Ascending aorta (tissue), 2 donors: ENCODE measurements around the gene SLC4A11. TPM values are rescaled to one million over a fixed set of nuclear protein-coding genes. Genes with fewer than 3 reads are reported as not detected.

ENCODE experiments used
- DNase-seq, 2 donors: peaks; one replicate each; pipeline ENCODE4 v3.0.0-alpha.2; 2019; ENCODE audit warnings: low spot score in 2 of 2
- H3K27ac ChIP-seq, 2 donors: fragments of 200-600 bp; sonication (generic); one replicate each; pipeline ENCODE4 v1.5.1; 2016 to 2017; ENCODE audit warnings: mild to moderate bottlenecking in 1 of 2
- H3K27me3 ChIP-seq: fragments of 200-600 bp; sonication (generic); one replicate; pipeline ENCODE4 v1.5.1; 2017
- H3K36me3 ChIP-seq, 2 donors: fragments of 200-600 bp; sonication (generic); one replicate each; pipeline ENCODE4 v1.5.1; 2016
- H3K4me1 ChIP-seq, 2 donors: fragments of 200-600 bp; sonication (generic); one replicate each; pipeline ENCODE4 v1.5.1; 2016 to 2017; ENCODE audit warnings: mild to moderate bottlenecking in 1 of 2
- H3K4me3 ChIP-seq, 2 donors: fragments of 200-600 bp; sonication (generic); one replicate each; pipeline ENCODE4 v1.5.1; 2016 to 2017; ENCODE audit warnings: mild to moderate bottlenecking in 1 of 2
- H3K9me3 ChIP-seq, 2 donors: fragments of 200-600 bp; sonication (generic); one replicate each; pipeline ENCODE4 v1.5.1; 2016
- intact Hi-C: fragments of 100-400 bp; cut with DNase I; formaldehyde crosslinking; loops from one replicate; pipeline ENCODE4 v1.15.1; 2023
- total RNA-seq: library from RNA; depleted of rRNA; stranded (reverse); fragments of >200 nt; gene quantifications from one replicate; pipeline ENCODE4 v1.1.0, GENCODE V29; 2016
- TF ChIP-seq, protein P1 (sequence below), 3 experiments: fragments of 200-600 bp in 2 of 3; fragments of 450-650 bp in 1 of 3; sonication (generic) in 2 of 3; IDR thresholded peaks; one replicate each; pipeline ENCODE4 v1.5.1; 2016 to 2019; ENCODE audit warnings: antibody characterized with exemption in 3 of 3, mild to moderate bottlenecking in 1 of 3, moderate library complexity in 1 of 3

Gene SLC4A11
- total RNA-seq, 1 donor from 2014 or later, result 1.6 TPM

DNA sequence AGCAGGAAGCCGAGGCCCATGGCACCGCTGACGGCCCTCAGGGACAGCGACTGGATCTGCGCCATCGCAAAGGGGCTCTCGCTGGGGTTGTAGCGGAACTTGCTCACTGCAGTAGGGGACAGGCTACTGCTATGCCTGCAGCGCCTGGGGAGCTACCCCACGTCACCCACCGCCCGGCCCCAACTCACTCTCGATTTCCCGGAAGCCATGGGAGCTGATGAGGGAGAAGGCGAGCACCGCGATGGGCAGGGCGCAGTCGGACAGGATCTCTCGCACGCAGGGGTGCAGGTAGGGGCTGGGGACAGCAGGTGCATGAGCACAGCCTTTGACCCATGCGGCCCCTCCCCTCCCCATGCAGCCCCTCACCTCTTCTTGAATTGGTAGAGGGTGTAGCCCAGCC lies 9.8 kb downstream of the SLC4A11 start:
- no peaks in the 10 kb centered on the region for H3K4me1 ChIP-seq
- DNase-seq, result no peak
- no peaks in the 10 kb centered on the region for H3K27me3 ChIP-seq
- intact Hi-C loops, result no loop called here
- no peaks in the 10 kb centered on the region for H3K36me3 ChIP-seq
- H3K9me3 ChIP-seq, result no peaks in the 10 kb centered on the region
- no peak overlapping the region for H3K4me3 ChIP-seq
- TF ChIP-seq, protein P1, sequence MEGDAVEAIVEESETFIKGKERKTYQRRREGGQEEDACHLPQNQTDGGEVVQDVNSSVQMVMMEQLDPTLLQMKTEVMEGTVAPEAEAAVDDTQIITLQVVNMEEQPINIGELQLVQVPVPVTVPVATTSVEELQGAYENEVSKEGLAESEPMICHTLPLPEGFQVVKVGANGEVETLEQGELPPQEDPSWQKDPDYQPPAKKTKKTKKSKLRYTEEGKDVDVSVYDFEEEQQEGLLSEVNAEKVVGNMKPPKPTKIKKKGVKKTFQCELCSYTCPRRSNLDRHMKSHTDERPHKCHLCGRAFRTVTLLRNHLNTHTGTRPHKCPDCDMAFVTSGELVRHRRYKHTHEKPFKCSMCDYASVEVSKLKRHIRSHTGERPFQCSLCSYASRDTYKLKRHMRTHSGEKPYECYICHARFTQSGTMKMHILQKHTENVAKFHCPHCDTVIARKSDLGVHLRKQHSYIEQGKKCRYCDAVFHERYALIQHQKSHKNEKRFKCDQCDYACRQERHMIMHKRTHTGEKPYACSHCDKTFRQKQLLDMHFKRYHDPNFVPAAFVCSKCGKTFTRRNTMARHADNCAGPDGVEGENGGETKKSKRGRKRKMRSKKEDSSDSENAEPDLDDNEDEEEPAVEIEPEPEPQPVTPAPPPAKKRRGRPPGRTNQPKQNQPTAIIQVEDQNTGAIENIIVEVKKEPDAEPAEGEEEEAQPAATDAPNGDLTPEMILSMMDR (IDR thresholded peaks at IDR 0.05), result no peak
- H3K27ac ChIP-seq, result no peak overlapping the region

DNA sequence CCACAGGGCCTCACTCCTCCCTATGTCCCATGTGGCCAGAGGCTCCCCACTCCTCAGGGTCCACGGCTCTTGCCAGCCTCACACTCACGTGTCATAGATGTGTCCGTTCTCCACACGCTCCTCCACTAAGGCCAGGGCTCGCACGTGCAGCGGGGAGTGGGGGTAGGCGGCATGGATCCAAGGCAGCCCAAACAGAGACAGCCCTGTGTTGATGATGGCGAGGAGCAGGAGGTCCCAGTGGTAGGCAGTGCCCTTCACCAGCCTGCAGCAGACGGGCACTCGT lies 10.3 kb downstream of the SLC4A11 start:
- no peaks in the 10 kb centered on the region for H3K4me1 ChIP-seq
- TF ChIP-seq, protein P1 (IDR thresholded peaks at IDR 0.05), result no peak
- no peaks in the 10 kb centered on the region for H3K36me3 ChIP-seq
- no peak overlapping the region for H3K27ac ChIP-seq
- DNase-seq, result no peak
- no peaks in the 10 kb centered on the region for H3K27me3 ChIP-seq
- intact Hi-C loops, result no loop called here
- H3K9me3 ChIP-seq, result no peaks in the 10 kb centered on the region
- H3K4me3 ChIP-seq, result no peak overlapping the region

DNA sequence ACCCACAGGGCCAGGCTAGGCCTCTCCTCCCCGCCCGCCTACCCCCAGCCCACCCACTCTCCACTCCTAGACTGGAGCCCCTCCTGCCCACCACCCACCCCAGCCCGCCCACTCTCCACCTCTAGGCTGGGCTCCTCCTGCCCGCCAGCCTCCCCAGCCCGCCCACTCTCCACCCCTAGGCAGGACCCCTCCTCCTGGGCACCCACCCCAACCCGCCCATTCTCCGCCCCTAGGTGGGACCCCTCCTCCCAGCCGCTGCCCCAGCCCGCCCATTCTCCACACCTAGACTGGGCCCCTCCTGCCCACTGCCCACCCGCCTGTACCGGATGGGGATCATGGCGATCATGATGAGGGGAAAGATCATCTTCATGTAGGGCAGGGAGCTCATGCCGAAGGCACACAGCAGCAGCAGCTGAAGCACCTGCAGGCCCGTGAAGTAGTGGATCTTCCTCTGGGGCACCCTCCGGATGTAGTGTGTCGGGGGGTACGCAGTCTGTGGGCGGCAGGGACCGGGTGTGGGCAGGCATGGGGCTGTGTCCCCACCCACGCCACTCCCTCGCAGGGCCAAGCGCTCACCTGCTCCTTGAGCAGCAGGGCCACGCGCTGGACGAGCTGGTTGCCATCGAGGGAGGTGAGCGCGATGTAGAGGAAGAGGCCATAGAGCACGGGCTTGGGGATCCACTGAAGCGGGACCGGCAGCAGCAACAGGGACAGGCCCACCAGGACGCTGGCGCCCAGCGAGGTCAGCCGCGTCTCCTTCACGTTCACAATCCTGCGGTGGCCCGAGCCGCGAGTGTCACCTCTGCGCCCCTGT lies 10.8 kb downstream of the SLC4A11 start:
- DNase-seq, result no peak
- Histone ChIP-seq H3K4me3 (no peak overlapping the region), H3K4me1 (no peaks in the 10 kb centered on the region), H3K27ac (no peak overlapping the region), H3K27me3 (no peaks in the 10 kb centered on the region), H3K36me3 (peaks cover 0 to 4% of the 10 kb centered on the region in 2 donors), H3K9me3 (no peaks in the 10 kb centered on the region)
- intact Hi-C loops, result no loop called here
- TF ChIP-seq, protein P1 (IDR thresholded peaks at IDR 0.05), result no peak

DNA sequence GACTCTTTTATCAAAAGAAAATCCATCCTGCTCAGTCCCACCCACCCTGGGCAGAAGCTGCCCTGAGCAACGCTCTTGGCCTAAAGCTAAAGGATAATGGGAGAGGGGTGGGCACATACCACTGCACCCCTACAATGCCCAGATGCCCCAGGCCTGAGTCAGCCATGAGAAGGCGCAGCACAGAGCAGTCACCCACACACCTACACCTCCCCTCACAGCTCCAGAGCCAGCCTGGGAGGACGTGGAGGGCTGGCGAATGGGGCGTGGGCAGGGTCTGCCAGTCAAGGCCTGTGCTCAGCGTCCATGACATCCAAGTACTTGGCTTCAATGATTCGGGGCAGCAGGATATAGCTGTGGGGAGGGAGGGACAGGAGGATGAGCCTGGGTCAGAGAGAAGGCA lies 11.5 kb downstream of the SLC4A11 start:
- H3K4me3 ChIP-seq, result no peak overlapping the region
- no peak for DNase-seq
- peaks cover 5 to 11% of the 10 kb centered on the region in 2 donors for H3K36me3 ChIP-seq
- H3K27ac ChIP-seq, result no peak overlapping the region
- H3K4me1 ChIP-seq, result no peaks in the 10 kb centered on the region
- TF ChIP-seq, protein P1 (IDR thresholded peaks at IDR 0.05), result no peak
- no peaks in the 10 kb centered on the region for H3K27me3 ChIP-seq
- H3K9me3 ChIP-seq, result no peaks in the 10 kb centered on the region
- intact Hi-C loops, result no loop called here

DNA sequence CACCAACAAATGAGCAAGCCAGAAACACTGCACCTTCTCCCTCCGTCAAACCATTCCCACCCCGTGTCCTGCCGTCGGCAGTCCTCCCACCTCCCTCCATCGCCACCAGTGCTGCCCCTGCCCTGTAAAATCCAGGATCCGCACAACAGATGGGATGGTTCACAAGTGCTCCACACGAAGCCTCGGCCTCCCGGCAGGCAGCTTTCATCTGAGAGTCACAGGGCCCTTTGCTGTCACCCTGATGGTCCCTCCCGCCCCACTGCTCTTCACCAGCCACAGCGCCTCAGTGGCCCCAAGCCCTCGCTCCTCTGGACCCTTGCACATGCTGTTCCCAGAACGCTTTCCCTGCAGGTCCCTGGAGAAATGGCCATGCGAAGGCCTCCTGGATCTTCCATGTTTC lies 12.1 kb downstream of the SLC4A11 start:
- H3K27me3 ChIP-seq, result no peaks in the 10 kb centered on the region
- intact Hi-C loops, result no loop called here
- H3K4me1 ChIP-seq, result no peaks in the 10 kb centered on the region
- H3K9me3 ChIP-seq, result no peaks in the 10 kb centered on the region
- H3K4me3 ChIP-seq, result no peak overlapping the region
- no peak for DNase-seq
- no peak overlapping the region for H3K27ac ChIP-seq
- TF ChIP-seq, protein P1 (IDR thresholded peaks at IDR 0.05), result no peak
- peaks cover 8 to 17% of the 10 kb centered on the region in 2 donors for H3K36me3 ChIP-seq

DNA sequence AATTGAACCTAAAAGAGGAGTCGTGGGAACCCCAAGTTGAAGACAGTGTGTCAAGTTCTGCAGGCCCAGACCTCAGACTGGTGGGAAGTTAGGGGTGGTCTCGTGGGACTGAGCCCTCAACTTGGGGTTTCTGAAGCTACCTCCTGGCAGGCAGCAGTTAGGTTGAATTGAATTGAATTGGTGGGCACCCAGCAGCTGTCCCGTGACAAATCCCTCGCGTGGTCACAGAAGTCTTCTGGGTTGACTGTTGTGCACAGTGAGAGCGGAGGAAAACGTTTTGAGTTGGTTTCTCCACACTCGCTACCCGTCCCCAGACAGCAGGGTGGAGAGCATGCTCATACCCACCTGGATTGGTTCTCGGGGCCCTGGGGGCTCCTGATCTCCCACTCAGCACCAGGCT lies 12.9 kb downstream of the SLC4A11 start:
- intact Hi-C loops, result no loop called here
- Histone ChIP-seq H3K9me3 (no peaks in the 10 kb centered on the region), H3K27me3 (no peaks in the 10 kb centered on the region), H3K27ac (no peak overlapping the region), H3K36me3 (peaks cover 10 to 24% of the 10 kb centered on the region in 2 donors), H3K4me1 (no peaks in the 10 kb centered on the region), H3K4me3 (no peak overlapping the region)
- TF ChIP-seq, protein P1 (IDR thresholded peaks at IDR 0.05), result no peak
- DNase-seq, result no peak
